Calu3 (cell line): ENCODE results near the gene TOR1AIP1. TPM values are rescaled to one million over a fixed set of nuclear protein-coding genes. Genes with fewer than 3 reads are reported as not detected.

Source experiments
- BruUV-seq: library from RNA; stranded (reverse); fragments of 400-500 nt; replicated peaks from 2 replicates; lab custom pipeline; 2021; lab: Mats Ljungman, UMichigan
- CTCF ChIA-PET: fragments of 300-600 bp; sonication (Branson Sonifier 250); formaldehyde crosslinking; loops from one replicate; lab custom pipeline; 2022; ENCODE audit warnings: antibody characterized with exemption; lab: Charles Lee
- DNase-seq: peaks from one replicate; pipeline ENCODE4 v3.0.0; 2022
- H3K27ac Mint-ChIP-seq: one replicate; pipeline ENCODE4 v1.8.0; 2022; ENCODE audit warnings: mixed read lengths; ENCODE audit not compliant: unreplicated experiment
- H3K27me3 Mint-ChIP-seq: one replicate; pipeline ENCODE4 v1.8.0; 2022; ENCODE audit warnings: mixed read lengths; ENCODE audit not compliant: unreplicated experiment
- H3K36me3 Mint-ChIP-seq: one replicate; pipeline ENCODE4 v1.8.0; 2022; ENCODE audit warnings: mild to moderate bottlenecking, moderate library complexity, mixed read lengths; ENCODE audit not compliant: insufficient read depth, unreplicated experiment
- H3K4me1 Mint-ChIP-seq: one replicate; pipeline ENCODE4 v1.8.0; 2022; ENCODE audit warnings: mild to moderate bottlenecking, low read depth, mixed read lengths; ENCODE audit not compliant: unreplicated experiment
- H3K4me3 Mint-ChIP-seq: one replicate; pipeline ENCODE4 v1.8.0; 2022; ENCODE audit warnings: mild to moderate bottlenecking, low read depth, moderate library complexity, mixed read lengths; ENCODE audit not compliant: unreplicated experiment
- H3K9me3 Mint-ChIP-seq: one replicate; pipeline ENCODE4 v1.8.0; 2022; ENCODE audit warnings: low read depth, mixed read lengths; ENCODE audit not compliant: unreplicated experiment
- CTCF ChIP-seq: fragments of 200-600 bp; IDR thresholded peaks from one replicate; pipeline ENCODE4 v1.8.0; 2022; ENCODE audit warnings: antibody characterized with exemption; ENCODE audit not compliant: unreplicated experiment
- intact Hi-C: fragments of 100-400 bp; cut with micrococcal nuclease; formaldehyde crosslinking; loops from one replicate; pipeline ENCODE4 v1.10.0; 2022; ENCODE audit not compliant: unreplicated experiment
- total RNA-seq: library from RNA; stranded (reverse); gene quantifications from 2 replicates; pipeline ENCODE4 v1.2.3, GENCODE V29; 2022

TOR1AIP1 gene
- total RNA-seq, 1 experiment from 2014 or later: 46.7 TPM

- DNase-seq: no peak
- no peak overlapping the region for H3K4me3 Mint-ChIP-seq
- intact Hi-C loops: loop anchor here (2.0 kb wide), 1 partner anchor 24 kb away; the partner anchor contains the start of gene CEP350
These were observed 48.8 kb downstream of the TOR1AIP1 start for GRCh38 chr1:179930867-179931266.

GRCh38 chr1:179933219-179933618 lies 51.1 kb downstream of the TOR1AIP1 start:
- Mint-ChIP-seq H3K4me3 (no peak overlapping the region), H3K4me1 (peaks cover 17% of the 10 kb centered on the region), H3K9me3 (no peaks in the 10 kb centered on the region), H3K36me3 (no peaks in the 10 kb centered on the region), H3K27ac (no peak overlapping the region), H3K27me3 (no peaks in the 10 kb centered on the region)
- CTCF ChIA-PET: no interaction called here
- BruUV-seq: no TSS peak
- no peak for DNase-seq
- intact Hi-C loops: no loop called here
- TF ChIP-seq CTCF: no peak

More at GRCh38 chr1:179930867-179931266, 48.8 kb downstream of the TOR1AIP1 start:
- H3K4me1 Mint-ChIP-seq: peaks cover 18% of the 10 kb centered on the region
- H3K36me3 Mint-ChIP-seq: no peaks in the 10 kb centered on the region
- BruUV-seq: no TSS peak
- CTCF ChIA-PET: interaction anchor here (1.0 kb wide), 1 partner anchor 156 kb away, joined by 3 read pairs; no protein-coding TSS in a partner anchor
- H3K27me3 Mint-ChIP-seq: no peaks in the 10 kb centered on the region
- no peak overlapping the region for H3K27ac Mint-ChIP-seq
- H3K9me3 Mint-ChIP-seq: no peaks in the 10 kb centered on the region
- no peak for TF ChIP-seq CTCF

- peaks cover 7% of the 10 kb centered on the region for H3K4me1 Mint-ChIP-seq
- no peak for TF ChIP-seq CTCF
- no TSS peak for BruUV-seq
- no peaks in the 10 kb centered on the region for H3K27me3 Mint-ChIP-seq
- no peak for DNase-seq
- no peaks in the 10 kb centered on the region for H3K36me3 Mint-ChIP-seq
- no peak overlapping the region for H3K4me3 Mint-ChIP-seq
- intact Hi-C loops: no loop called here
- H3K27ac Mint-ChIP-seq: no peak overlapping the region
- H3K9me3 Mint-ChIP-seq: no peaks in the 10 kb centered on the region
- CTCF ChIA-PET: no interaction called here
These were observed 53.9 kb downstream of the TOR1AIP1 start for GRCh38 chr1:179935909-179936496.

- H3K4me3 Mint-ChIP-seq: no peak overlapping the region
- H3K9me3 Mint-ChIP-seq: no peaks in the 10 kb centered on the region
- DNase-seq: no peak
- no peak for TF ChIP-seq CTCF
- H3K27ac Mint-ChIP-seq: no peak overlapping the region
- no peaks in the 10 kb centered on the region for H3K27me3 Mint-ChIP-seq
- intact Hi-C loops: no loop called here
- CTCF ChIA-PET: no interaction called here
- H3K36me3 Mint-ChIP-seq: no peaks in the 10 kb centered on the region
- BruUV-seq: no TSS peak
- H3K4me1 Mint-ChIP-seq: peaks cover 7% of the 10 kb centered on the region
These were observed 55.7 kb downstream of the TOR1AIP1 start for GRCh38 chr1:179937668-179938254.
